GM18907 (cell line): ENCODE data around the gene VPS35L.

ENCODE experiments used
- ATAC-seq: cut with Tn5 transposase; IDR thresholded peaks from one replicate; pipeline ENCODE4 v1.9.1; 2021; ENCODE audit warnings: mild to moderate bottlenecking, moderate library complexity; ENCODE audit not compliant: unreplicated experiment

Gene VPS35L

DNA sequence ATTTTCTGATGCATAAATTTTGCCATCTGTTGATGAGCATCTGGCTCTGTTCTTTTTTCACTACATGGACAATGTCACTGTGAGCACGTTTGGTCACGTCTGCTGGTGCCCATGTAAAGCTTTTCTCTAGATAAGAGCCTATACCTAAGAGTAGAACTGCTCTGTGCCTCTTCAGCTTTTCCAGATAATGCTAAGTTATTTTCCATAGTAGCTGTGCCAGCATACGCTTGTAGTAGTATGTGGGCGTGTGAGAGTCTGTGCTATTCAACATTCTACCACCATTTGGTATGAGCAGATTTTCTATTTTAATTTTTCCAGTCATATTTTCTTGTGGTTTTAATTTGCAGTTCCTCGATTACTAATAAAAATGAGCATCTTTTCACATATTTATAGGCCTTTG is 33.2 kb downstream of the VPS35L start:
- no peak for ATAC-seq

DNA sequence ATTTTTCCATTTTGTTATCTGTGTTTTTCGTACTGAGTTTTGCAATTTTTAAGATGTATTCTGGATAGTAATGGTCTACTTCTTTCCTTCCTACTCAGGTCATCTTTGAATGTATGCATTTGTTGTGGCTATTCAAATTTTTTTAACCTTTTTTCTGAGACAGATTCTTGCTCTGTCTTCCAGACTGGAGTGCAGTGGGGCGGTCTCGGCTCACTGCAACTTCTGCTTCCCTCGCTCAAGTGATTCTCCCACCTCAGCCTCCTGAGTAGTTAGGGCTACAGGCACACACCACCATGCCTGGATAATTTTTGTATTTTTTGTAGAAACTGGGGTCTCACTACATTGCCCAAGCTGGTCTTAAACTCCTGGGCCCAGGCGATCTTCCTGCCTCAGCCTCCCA is 33.6 kb downstream of the VPS35L start:
- no peak for ATAC-seq

DNA sequence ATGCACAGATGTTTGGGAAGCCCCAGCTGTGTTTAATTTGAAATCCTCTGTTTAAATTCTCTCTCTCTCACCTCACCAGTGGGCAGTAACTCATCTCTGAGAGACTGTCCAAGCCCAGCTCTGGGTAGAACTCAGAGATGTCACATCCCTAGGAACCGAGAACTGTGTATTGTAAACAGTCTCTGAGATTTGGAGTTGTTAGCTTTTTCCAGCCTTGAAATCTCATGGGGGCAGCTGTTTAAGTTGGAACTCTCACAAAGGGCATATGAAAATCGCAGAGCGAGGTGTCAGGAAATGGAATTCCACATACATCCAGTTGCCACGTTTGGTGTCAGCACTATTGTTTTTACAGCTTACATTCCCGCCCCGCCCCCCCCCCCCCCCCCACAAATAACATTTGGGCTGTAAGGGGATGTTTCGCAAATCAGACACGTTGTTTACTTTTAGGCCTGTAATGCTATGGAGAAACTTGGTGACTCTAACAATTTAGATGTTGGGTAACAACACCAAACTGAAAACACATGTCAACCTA is 34.3 kb downstream of the VPS35L start:
- no peak for ATAC-seq

DNA sequence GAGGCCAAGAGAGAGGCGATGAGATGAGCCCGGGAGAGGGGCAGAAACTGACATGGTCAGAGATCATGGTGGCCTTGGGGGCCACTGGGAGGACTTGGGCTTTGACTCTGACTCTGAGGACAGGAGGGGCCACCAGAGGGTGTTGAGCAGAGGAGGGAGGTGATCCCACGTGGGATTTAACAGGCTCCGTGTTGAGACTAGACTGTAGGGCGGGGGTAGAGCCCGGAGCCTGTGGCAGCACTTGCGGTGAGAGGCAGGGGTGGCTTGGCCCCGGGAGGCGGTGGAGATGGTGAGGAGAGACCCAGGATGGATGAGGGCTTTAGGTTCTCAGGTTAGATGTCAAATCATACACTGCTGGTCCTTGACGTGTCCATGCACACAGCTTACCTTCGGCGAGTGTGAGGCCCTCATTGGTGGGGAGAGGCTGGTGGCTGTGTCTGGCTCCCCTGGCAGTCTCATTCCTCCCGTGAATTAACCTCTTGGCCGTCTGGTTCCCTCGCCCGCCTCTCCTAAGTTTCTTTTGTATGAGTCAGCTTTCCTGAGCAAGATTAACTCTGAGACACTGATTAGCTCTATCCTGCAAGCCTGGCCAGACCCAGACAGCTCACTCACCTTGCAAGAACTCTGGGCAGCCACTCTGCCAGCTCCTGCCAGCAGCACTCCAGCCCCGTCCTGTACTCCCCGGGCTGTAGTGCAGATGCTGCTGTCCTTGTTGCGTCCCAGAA is 39.7 kb downstream of the VPS35L start:
- ATAC-seq: no peak

DNA sequence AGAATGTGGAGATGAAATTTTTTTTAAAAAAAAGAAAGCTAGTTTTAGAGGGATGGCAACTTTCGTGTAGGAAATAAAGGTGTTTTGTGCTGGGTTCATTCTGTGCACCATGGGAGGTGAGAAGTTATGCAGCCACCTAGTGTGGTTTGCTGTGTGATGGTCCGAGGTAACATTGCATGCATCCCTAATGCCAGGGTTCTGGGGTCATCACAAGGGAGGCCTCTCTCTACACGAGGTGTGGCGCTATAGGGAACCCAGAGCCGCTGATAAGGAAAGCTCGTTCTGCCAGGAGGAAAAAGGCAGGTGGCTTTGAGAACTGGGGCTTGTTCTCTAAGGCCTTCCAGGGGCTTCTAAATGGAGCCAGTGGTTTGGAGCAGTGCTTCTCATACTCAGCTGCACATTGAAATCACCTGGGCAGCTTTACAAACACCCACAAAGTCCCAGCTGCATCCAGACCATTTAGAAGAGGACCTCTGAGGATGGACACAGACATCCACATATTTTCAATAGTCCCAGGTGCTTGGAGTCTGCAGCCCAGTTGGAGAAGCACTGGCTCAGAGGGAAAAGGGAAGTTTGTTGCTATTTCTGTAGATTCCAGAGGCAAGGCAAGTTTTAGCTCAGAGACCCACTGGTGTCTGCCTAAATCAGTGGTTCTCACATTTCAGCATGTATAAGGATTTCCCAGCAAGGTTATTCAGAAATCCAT is 43.5 kb downstream of the VPS35L start:
- no peak for ATAC-seq

DNA sequence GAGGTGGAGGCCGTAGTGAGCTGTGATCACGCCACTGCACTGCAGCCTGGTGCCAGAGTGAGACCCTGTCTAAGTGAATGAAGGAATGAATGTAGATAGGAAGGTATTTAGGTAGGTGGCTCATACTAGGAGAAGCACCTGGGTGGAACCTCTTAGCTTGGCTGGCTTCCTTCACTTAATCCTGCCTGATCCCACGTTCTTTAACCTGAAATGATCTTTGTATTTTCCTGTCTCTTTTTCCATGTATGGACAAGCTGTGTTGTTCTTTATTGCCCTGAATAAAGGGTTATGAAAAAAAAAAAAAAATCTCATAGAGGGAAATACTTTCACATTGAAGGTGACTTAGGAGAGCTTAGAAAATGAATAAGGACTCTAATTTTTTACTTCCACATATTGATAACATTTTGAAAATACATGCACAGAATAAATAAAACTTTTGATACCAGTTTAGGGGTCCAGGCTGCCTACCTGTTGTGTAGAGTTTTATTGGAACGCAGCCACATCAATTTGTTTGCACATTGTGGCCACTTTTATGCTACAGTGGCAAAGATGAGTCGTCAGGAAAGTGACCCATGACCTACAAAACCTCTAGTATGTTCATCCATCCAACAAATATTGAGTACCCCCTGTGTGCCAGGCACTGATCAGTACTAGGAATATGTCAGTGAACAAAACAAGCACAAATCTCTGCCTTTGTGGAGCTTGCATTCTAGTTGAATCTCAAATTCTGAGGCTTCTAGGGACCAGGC is 44.6 kb downstream of the VPS35L start:
- no peak for ATAC-seq

DNA sequence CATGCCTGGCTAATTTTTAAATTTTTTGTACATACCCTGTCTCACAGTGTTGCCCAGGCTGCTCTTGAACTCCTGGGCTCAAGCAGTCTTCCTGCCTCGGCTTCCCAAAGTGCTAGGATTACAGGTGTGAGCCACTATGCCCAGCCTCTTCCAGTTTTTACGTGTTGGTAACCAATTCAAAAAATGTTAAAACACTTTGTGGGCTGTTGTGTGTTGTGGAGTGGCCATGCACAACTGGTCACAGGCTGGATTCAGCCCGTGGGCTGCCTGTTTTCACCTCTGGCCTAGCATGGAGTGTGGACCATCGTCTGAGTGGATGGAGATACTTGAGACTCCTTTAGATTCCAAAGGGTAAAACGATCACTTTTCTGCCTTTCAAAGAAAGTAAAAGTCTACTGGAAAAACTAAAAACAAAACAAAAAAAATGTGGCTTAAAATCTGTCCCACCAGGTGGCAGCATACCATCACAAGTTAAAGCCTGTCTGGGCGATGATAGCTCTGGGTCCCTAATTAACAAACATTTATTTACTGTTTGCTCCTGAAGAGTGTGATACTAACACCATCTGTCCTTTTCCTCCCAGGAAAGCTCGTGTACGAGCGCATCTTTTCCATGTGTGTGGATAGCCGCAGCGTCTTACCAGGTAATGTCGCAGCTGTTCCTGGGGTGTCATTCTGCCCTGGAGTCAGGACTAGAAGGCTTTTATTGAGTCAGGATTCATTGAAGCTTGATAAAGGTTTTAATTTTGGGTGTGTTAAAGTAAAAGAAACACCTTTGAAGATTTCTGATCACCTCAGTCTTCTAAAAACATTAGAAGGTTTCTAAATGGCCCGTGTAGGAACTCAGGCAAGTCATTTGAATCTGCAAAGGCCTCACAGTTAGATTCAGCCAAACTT is 45.8 kb downstream of the VPS35L start:
- no peak for ATAC-seq

DNA sequence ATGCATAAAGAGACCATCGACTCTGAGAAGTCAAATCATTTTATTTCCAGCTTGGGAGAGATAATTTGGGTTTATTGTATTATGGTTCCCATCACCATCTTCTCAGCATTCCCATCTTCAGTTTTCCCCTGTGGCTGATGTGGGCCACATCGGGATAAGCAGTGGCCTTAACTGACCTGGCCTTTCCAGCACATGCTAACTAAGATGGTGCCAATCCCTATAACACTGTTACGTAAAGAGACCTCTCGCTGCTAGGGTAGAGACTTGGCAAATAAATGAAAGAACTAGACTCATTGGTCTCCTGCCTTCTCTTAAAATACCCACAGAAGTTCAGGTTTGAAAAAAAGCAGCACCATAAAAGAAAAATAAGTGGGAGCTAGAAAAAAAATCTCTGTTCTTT is 49.4 kb downstream of the VPS35L start:
- ATAC-seq: no peak

DNA sequence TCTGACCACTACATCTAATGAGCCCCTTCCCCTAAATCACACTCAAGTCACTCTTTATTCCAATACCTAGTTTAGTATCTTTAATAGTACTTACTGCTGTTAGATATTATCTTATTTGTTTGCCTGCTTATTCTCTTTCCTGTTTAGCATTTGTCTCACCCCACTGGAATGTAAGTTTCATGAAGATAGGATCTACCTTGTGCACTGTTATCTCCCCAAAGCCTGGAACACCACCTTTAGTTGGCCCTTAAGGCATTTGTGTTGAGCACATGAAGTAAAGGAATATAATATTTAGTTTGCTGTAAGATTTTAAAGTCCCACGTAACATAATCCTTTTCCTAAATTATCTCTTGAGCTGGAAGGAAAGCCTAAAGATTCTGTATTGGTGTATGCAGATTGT is 50.2 kb downstream of the VPS35L start:
- ATAC-seq: no peak

DNA sequence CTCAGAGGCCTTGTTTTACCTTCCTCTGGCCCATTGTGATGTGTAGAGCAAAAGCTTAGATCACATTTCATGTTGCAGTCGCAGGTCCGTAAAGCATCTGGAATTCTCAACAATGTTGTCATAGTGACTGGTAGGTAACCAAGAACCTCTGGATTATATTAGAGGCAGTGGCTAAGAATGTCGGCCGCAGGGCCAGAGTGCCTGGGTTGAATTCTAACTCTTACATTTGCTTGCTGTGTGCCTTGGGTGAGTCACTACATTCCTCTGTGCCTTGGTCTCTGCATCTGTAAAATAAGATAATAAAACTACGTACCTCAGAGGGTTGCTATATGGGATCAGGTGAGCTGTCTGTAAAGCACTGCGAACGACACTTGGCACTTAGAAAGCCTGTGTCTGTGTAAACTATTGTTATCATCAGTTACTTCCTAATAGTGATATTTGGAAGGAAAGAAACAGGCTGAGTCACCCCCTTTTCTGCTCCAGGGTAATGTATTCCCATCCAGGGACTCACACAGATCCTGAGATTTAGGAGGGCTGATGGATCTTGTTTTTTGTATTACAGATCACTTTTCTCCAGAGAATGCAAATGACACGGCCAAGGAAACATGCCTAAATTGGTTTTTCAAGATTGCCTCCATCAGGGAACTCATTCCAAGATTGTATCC is 52.2 kb downstream of the VPS35L start:
- ATAC-seq: no peak

DNA sequence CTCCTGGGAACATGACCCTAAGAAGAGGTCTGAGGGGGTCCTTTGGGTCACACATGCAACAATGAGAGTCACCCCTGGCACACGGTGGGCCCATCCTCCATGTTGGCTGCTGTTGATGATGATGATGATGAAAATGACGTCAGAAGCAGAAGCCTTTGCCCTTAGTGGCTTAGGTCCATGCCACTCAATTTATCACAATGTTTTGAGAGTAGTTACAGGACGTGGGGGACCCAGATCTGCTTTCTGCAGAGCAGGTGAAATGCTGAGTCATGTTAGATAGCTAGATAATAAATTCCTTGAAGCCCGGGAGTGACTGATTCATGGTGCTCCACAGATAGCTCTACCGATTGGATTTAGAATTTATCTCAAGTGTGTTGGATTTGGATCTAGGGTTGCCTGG is 53.9 kb downstream of the VPS35L start:
- ATAC-seq: no peak

DNA sequence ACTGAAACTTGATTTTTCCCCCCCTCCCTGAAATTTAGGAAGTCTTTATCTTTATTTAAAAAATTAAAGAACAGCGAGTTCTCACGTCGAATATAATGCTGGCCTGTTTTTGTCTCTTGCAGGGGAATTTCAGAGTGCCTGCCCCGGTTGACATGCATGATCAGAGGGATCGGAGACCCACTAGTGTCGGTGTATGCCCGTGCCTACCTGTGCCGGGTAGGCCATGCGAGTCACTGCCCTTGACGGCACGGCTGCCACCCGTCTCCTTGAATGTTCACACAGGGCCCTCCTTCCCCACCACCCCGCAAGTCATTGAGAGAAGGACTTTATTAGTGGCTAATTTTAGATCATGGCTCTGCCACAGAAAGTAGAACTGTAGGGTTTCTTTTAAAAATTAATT is 54.7 kb downstream of the VPS35L start:
- ATAC-seq: no peak

DNA sequence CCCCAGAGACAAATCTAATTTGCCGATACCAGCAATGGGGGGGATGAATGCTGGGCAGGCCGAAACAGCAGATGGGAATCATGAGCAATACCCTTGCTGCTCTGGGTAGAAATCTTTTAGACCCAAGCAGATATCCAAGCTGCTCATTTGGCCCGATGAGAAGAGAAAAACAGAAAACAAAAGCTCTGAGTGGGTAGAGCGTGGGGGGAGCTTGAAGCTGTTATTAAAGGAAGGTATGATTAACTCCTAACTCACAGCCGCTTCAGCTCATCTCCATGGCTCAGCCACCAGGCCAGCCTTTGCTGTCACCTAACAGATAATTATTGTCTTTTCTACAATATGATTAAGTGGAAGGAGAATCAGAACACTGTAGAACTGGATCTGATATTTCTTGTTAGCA is 58.3 kb downstream of the VPS35L start:
- ATAC-seq: no peak

DNA sequence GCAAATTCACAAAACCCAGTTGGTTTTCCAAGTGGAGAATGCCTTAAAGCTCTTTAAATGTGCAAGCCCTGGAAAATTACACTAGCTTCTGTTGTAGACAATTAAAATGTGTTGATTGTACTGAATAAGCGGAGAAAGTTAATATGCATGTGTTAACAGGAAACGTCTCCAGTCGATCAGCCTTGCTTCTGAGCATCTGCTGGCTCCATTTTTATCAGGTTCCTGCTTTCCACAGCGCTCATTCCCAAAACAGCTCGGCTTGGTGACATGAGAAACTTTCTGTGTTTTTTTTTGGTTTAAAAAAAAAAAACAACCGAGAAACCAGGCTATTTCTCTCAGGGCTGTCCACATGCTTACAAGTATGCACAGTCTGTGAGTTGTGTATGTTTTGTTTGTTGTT is 60.7 kb downstream of the VPS35L start:
- no peak for ATAC-seq

DNA sequence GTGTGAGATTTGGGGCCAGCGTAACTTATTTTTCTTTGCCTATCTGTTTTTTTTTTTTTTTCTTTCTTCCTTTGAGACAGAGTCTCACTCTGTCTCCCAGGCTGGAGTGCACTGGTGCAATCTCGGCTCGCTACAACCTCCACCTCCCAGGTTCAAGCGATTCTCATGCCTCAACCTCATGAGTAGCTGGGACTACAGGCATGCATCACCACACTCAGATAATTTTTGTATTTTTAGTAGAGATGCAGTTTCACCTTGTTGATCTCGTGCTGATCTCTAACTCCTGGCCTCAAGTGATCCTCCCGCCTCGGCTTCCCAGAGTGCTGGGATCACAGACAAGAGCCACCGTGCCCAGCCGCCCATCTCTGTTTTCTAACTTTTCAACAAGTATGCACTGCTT is 63.4 kb downstream of the VPS35L start:
- ATAC-seq: no peak

DNA sequence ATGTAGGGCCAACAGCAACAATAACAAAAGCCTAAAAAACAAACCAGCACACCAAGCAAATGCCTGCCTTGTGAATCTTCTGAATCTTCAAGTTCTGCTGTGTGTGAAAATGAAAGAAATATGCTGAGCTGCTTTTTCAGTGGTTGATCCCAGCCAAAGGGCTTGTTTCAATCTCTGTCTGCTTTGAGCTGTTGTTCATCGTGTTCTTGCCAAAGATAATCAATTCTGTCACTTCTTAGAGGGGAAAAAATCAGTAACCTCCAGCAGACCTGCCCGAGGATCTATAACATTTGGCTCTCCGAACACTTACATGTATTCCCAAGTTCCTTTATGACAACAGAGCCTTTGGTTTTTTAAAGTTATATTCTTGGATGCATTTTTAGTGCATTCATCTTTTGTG is 65.9 kb downstream of the VPS35L start:
- ATAC-seq: no peak

DNA sequence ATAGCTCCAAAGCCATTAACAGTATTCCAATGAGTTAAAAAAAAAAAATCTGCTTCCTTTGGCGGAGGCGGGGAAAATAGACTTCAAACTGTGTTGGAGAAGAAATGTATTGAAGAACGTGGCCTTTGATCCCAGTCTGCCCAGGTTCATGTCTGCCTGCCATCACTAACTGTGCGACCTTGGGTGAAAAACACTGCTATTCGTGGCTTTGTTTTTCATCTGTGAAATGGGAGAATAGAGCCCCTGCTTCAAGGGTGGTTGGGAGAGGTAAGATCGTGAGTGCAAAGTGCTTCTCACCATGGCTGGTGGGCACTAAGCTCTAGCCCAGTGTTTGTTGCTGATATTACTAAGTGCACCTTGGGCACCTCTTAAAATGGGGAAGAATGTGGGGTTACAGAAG is 69.5 kb downstream of the VPS35L start:
- ATAC-seq: no peak

DNA sequence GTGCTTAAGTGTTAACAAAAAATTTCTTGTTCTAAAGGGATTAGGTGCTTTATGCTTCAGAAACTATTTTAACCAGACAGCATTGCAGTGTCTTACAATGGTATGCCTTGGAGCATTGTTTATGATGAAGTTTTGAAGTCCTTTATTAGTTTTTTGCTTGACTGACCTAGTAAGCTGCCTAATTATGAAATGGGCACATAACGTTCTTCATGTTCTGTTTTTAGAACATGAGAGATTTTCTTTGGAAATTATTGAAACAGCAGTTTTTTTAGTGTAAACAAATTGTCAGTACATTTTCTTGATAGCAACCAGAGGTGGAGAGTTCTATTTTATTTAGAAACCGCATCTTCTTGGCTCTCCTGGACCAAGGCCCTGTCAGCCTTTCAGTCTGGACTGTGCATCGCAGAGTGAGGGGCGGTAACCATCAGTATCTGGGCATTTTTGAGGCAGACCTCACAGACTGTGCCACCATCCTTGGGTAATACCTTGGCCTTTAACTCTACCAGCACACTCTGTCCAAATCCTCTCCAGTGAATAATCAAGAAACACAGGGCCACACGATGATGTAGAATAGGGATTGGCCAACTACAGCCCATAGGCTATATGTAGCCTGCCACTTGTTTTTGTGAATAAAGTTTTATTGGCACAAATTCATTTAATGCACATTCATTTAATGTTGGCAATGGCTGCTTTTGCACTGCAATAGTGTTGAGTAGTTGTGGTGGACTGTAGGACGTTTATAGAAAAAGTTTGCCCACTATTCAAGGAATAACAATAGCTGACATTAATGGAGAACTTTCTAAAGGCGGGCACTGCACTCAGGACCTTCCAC is 81.1 kb downstream of the VPS35L start:
- no peak for ATAC-seq

DNA sequence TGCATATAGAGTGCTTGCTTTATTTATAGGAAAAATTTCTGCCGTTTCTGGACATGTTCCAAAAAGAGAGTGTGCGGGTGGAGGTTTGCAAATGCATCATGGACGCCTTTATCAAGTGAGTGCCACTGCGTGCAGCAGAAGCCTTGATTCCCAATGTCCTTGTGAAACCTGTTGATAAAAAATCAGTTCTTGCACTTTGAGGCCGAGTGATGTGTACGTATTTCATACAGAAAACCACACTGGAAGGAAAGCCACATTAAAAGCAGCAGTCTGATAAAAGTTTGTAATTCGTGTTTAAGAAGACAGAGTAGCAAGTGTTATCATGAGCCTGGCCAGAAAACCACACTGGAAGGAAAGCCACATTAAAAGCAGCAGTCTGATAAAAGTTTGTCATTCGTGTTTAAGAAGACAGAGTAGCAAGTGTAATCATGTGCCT is 84.5 kb downstream of the VPS35L start:
- ATAC-seq: no peak
